ENCODE results near the gene ZNF354C. TPM values are rescaled to one million over a fixed set of nuclear protein-coding genes. Genes with fewer than 3 reads are reported as not detected.

The ZNF354C gene
- total RNA-seq, 1 experiment from 2014 or later, result 0.07 TPM

- no peaks in the 10 kb centered on the region for H3K79me2 ChIP-seq (ENCODE audit: insufficient read depth, low read length)
- POLR2A ChIA-PET, result no interaction called here
- H3K9me3 ChIP-seq (ENCODE audit: control insufficient read depth in 1 of 2, insufficient read depth in 1 of 2, low read depth in 1 of 2, low read length in 2 of 2), result peaks cover 0 to 3% of the 10 kb centered on the region in 2 experiments; a peak in 2 of 4 replicates
- RAD21 ChIA-PET (ENCODE audit: low non-redundant PET in 1 of 2, low total read pairs in 2 of 2, uncharacterized antibody in 2 of 2, unreplicated experiment in 2 of 2), result no interaction called here
- no peak within 1 kb of the TSS for H3K9ac ChIP-seq (ENCODE audit: low read length)
- CTCF ChIA-PET, result no interaction called here
- TF ChIP-seq ZBTB33 (IDR thresholded peaks at IDR 0.05; ENCODE audit: extremely low read depth, insufficient replicate concordance, low read length) (no peak), SP1 (IDR thresholded peaks at IDR 0.05; ENCODE audit: low read depth) (no peak), POLR2AphosphoS5 (IDR thresholded peaks at IDR 0.05; ENCODE audit: low read depth, low read length) (no peak), ATF3 (IDR thresholded peaks at IDR 0.05) (no peak), POLR2A (IDR thresholded peaks at IDR 0.05; ENCODE audit: borderline replicate concordance, extremely low read depth, insufficient read depth, insufficient read length) (no peak), JUND (IDR thresholded peaks at IDR 0.05) (no peak), EZH2phosphoT487 (IDR thresholded peaks at IDR 0.05; ENCODE audit: borderline replicate concordance) (no peak), TCF7L2 (IDR thresholded peaks at IDR 0.05; ENCODE audit: borderline replicate concordance, extremely low read depth, insufficient read depth, insufficient read length) (no peak), CEBPB (IDR thresholded peaks at IDR 0.05; ENCODE audit: low read depth) (no peak), CBX3 (IDR thresholded peaks at IDR 0.05; ENCODE audit: low read depth) (no peak), FOSL1 (IDR thresholded peaks at IDR 0.05; ENCODE audit: low read depth) (no peak), SIN3A (IDR thresholded peaks at IDR 0.05; ENCODE audit: low read depth) (no peak), RAD21 (IDR thresholded peaks at IDR 0.05; ENCODE audit: low read depth) (no peak), EZH2 (IDR thresholded peaks at IDR 0.05) (no peak), ELF1 (IDR thresholded peaks at IDR 0.05; ENCODE audit: borderline replicate concordance, low read depth) (no peak), YY1 (IDR thresholded peaks at IDR 0.05; ENCODE audit: extremely low read depth, insufficient replicate concordance, low read depth, low read length) (no peak)
- TF ChIP-seq, protein P1, sequence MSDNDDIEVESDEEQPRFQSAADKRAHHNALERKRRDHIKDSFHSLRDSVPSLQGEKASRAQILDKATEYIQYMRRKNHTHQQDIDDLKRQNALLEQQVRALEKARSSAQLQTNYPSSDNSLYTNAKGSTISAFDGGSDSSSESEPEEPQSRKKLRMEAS (IDR thresholded peaks at IDR 0.05), result no peak
- TF ChIP-seq, protein P2, sequence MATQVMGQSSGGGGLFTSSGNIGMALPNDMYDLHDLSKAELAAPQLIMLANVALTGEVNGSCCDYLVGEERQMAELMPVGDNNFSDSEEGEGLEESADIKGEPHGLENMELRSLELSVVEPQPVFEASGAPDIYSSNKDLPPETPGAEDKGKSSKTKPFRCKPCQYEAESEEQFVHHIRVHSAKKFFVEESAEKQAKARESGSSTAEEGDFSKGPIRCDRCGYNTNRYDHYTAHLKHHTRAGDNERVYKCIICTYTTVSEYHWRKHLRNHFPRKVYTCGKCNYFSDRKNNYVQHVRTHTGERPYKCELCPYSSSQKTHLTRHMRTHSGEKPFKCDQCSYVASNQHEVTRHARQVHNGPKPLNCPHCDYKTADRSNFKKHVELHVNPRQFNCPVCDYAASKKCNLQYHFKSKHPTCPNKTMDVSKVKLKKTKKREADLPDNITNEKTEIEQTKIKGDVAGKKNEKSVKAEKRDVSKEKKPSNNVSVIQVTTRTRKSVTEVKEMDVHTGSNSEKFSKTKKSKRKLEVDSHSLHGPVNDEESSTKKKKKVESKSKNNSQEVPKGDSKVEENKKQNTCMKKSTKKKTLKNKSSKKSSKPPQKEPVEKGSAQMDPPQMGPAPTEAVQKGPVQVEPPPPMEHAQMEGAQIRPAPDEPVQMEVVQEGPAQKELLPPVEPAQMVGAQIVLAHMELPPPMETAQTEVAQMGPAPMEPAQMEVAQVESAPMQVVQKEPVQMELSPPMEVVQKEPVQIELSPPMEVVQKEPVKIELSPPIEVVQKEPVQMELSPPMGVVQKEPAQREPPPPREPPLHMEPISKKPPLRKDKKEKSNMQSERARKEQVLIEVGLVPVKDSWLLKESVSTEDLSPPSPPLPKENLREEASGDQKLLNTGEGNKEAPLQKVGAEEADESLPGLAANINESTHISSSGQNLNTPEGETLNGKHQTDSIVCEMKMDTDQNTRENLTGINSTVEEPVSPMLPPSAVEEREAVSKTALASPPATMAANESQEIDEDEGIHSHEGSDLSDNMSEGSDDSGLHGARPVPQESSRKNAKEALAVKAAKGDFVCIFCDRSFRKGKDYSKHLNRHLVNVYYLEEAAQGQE (IDR thresholded peaks at IDR 0.05; ENCODE audit: low read depth), result no peak
- no TSS peak for BruUV-seq (replicated peaks)
- H3K4me3 ChIP-seq (replicated peaks in 1 of 2; ENCODE audit: low read depth in 1 of 2, low read length in 2 of 2), result no peak within 1 kb of the TSS
- intact Hi-C loops (cut with micrococcal nuclease), result no loop called here
- H3K4me2 ChIP-seq (ENCODE audit: low read length), result no peak within 1 kb of the TSS
- no peak within 1 kb of the TSS for H2AFZ ChIP-seq (ENCODE audit: low read depth, low read length, poor library complexity, severe bottlenecking)
- H3K27ac ChIP-seq (ENCODE audit: low read depth, low read length), result no peak within 1 kb of the TSS
- H3K36me3 ChIP-seq (ENCODE audit: control insufficient read depth in 1 of 2, insufficient read depth in 2 of 2, low read length in 2 of 2), result no peaks in the 10 kb centered on the region
- ATAC-seq (no peak), DNase-seq (ENCODE audit: low read depth, low spot score) (no peak)
- H4K20me1 ChIP-seq (ENCODE audit: insufficient read depth), result no peaks in the 10 kb centered on the region
- no peaks in the 10 kb centered on the region for H3K4me1 ChIP-seq (ENCODE audit: control insufficient read depth in 1 of 2, insufficient read depth in 2 of 2, low read length in 2 of 2)
- no peaks in the 10 kb centered on the region for H3K9me2 ChIP-seq (ENCODE audit: insufficient read depth)
- H3K27me3 ChIP-seq (ENCODE audit: insufficient read depth, low read length), result no peaks in the 10 kb centered on the region
Measured at GRCh38 chr5:179023528-179024189, 36.5 kb upstream of the ZNF354C start, which contains the start of gene ZNF879. Gene ZNF879, plus strand, starts transcription at chr5:179023804. Its CDS starts 1,201 bp downstream, at chr5:179025005.
